SK-N-SH (cell line): ENCODE measurements around the gene REV1.

Experiments
- CTCF ChIP-seq: fragments of 200-600 bp; sonication (generic); IDR thresholded peaks from 2 replicates; pipeline ENCODE4 v1.6.1; 2017; ENCODE audit warnings: antibody characterized with exemption, mild to moderate bottlenecking, moderate library complexity
- EP300 ChIP-seq, 2 experiments: IDR thresholded peaks; 2 replicates each; pipeline versions ENCODE4 v1.4.0 to v1.6.1; 2012; ENCODE audit warnings: borderline replicate concordance in 1 of 2, low read depth in 1 of 2, low read length in 1 of 2
- GABPA ChIP-seq: IDR thresholded peaks from 2 replicates; pipeline ENCODE4 v1.4.0; 2012; ENCODE audit warnings: low read depth, mild to moderate bottlenecking
- GATA2 ChIP-seq: sonication (generic); formaldehyde crosslinking; IDR thresholded peaks from 2 replicates; pipeline ENCODE4 v1.5.0; 2020; ENCODE audit warnings: mild to moderate bottlenecking, missing genetic modification reagents
- MAX ChIP-seq: IDR thresholded peaks from 2 replicates; pipeline ENCODE4 v1.4.0; 2012; ENCODE audit warnings: low read depth
- NFIC ChIP-seq: IDR thresholded peaks from 2 replicates; pipeline ENCODE4 v1.4.0; 2012; ENCODE audit warnings: borderline replicate concordance
- RAD21 ChIP-seq: IDR thresholded peaks from 2 replicates; pipeline ENCODE4 v1.6.1; 2012; ENCODE audit warnings: mild to moderate bottlenecking, low read length
- RXRA ChIP-seq: IDR thresholded peaks from 2 replicates; pipeline ENCODE4 v1.4.0; 2012; ENCODE audit warnings: low read depth, mild to moderate bottlenecking, borderline replicate concordance
- TAF1 ChIP-seq: IDR thresholded peaks from 2 replicates; pipeline ENCODE4 v1.6.1; 2012; ENCODE audit warnings: low read depth, mild to moderate bottlenecking, low read length, moderate library complexity, borderline replicate concordance
- YY1 ChIP-seq: IDR thresholded peaks from 2 replicates; pipeline ENCODE4 v1.4.0; 2012; ENCODE audit warnings: low read depth, mild to moderate bottlenecking
- TF ChIP-seq, protein P1 (sequence below): fragments of 150-350 bp; IDR thresholded peaks from 2 replicates; pipeline ENCODE4 v1.6.1; 2017; ENCODE audit warnings: antibody characterized with exemption, low read length, low read depth, borderline replicate concordance
- TF ChIP-seq, protein P2 (sequence below): IDR thresholded peaks from 2 replicates; pipeline ENCODE4; 2012
- TF ChIP-seq, protein P3 (sequence below): IDR thresholded peaks from 2 replicates; pipeline ENCODE4 v1.6.1; 2012; ENCODE audit warnings: mild to moderate bottlenecking, low read depth, low read length, moderate library complexity

DNA sequence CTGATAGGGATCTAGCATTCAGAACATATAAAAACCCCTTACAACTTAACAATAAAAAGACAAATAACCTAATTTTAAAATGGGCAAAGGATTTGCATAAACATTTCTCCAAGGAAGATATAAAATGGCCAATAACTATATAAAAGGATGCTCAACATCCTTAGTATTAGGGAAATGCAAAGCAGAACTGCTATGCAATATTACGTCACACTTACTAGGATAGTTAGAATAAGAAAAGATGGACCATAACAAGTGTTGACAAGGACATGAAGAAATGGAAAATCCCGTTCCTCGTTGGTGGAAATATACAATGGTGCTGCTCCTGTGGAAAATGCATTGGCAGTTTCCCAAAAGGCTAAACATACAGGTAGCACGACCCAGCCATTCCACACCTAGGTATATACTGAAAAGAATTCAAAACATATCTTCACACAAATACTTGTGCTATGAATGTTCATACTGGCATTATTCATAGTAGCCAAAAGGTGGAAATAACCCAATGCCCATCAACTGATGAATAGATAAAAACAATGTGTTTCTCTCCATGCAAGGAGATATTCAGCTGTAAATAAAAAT is 48.2 kb upstream of the REV1 start:
- no peak for TF ChIP-seq RXRA
- TF ChIP-seq CTCF, result no peak
- TF ChIP-seq GATA2, result no peak
- TF ChIP-seq, protein P1, sequence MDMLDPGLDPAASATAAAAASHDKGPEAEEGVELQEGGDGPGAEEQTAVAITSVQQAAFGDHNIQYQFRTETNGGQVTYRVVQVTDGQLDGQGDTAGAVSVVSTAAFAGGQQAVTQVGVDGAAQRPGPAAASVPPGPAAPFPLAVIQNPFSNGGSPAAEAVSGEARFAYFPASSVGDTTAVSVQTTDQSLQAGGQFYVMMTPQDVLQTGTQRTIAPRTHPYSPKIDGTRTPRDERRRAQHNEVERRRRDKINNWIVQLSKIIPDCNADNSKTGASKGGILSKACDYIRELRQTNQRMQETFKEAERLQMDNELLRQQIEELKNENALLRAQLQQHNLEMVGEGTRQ, result no peak
- no peak for TF ChIP-seq TAF1
- no peak for TF ChIP-seq GABPA
- TF ChIP-seq, protein P2, sequence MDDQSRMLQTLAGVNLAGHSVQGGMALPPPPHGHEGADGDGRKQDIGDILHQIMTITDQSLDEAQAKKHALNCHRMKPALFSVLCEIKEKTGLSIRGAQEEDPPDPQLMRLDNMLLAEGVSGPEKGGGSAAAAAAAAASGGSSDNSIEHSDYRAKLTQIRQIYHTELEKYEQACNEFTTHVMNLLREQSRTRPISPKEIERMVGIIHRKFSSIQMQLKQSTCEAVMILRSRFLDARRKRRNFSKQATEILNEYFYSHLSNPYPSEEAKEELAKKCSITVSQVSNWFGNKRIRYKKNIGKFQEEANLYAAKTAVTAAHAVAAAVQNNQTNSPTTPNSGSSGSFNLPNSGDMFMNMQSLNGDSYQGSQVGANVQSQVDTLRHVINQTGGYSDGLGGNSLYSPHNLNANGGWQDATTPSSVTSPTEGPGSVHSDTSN, result no peak
- no peak for TF ChIP-seq EP300 (IDR thresholded peaks at IDR 0.05; ENCODE audit: borderline replicate concordance in 1 of 2, low read depth in 1 of 2, low read length in 1 of 2)
- TF ChIP-seq RAD21, result no peak
- TF ChIP-seq MAX, result no peak
- TF ChIP-seq, protein P3, sequence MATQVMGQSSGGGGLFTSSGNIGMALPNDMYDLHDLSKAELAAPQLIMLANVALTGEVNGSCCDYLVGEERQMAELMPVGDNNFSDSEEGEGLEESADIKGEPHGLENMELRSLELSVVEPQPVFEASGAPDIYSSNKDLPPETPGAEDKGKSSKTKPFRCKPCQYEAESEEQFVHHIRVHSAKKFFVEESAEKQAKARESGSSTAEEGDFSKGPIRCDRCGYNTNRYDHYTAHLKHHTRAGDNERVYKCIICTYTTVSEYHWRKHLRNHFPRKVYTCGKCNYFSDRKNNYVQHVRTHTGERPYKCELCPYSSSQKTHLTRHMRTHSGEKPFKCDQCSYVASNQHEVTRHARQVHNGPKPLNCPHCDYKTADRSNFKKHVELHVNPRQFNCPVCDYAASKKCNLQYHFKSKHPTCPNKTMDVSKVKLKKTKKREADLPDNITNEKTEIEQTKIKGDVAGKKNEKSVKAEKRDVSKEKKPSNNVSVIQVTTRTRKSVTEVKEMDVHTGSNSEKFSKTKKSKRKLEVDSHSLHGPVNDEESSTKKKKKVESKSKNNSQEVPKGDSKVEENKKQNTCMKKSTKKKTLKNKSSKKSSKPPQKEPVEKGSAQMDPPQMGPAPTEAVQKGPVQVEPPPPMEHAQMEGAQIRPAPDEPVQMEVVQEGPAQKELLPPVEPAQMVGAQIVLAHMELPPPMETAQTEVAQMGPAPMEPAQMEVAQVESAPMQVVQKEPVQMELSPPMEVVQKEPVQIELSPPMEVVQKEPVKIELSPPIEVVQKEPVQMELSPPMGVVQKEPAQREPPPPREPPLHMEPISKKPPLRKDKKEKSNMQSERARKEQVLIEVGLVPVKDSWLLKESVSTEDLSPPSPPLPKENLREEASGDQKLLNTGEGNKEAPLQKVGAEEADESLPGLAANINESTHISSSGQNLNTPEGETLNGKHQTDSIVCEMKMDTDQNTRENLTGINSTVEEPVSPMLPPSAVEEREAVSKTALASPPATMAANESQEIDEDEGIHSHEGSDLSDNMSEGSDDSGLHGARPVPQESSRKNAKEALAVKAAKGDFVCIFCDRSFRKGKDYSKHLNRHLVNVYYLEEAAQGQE, result no peak
- TF ChIP-seq NFIC, result no peak
- TF ChIP-seq YY1, result no peak
